Fibroblast of lung (primary cell): ENCODE measurements around the gene DNAJC7. TPM values are rescaled to one million over a fixed set of nuclear protein-coding genes. Genes with fewer than 3 reads are reported as not detected.

Experiments used
- DNase-seq, 2 donors: peaks; one replicate each; pipeline versions ENCODE4 v3.0.0 to v3.0.0-alpha.2; 2010; ENCODE audit warnings: low read depth in 2 of 2
- H2AFZ ChIP-seq: 2 replicates; pipeline ENCODE4 v1.5.1; 2012; ENCODE audit warnings: low read length, control low read depth, inconsistent platforms
- H3K27ac ChIP-seq: 2 replicates; pipeline ENCODE4 v1.5.1; 2011; ENCODE audit warnings: low read length, control low read depth; ENCODE audit not compliant: insufficient read depth
- H3K27me3 ChIP-seq: 2 replicates; pipeline ENCODE4 v1.5.1; 2011; ENCODE audit warnings: mild to moderate bottlenecking, low read length; ENCODE audit not compliant: control insufficient read depth, insufficient read depth
- H3K36me3 ChIP-seq: 2 replicates; pipeline ENCODE4 v1.5.1; 2011; ENCODE audit warnings: low read length; ENCODE audit not compliant: control insufficient read depth, insufficient read depth
- H3K4me1 ChIP-seq: 2 replicates; pipeline ENCODE4 v1.5.1; 2011; ENCODE audit warnings: low read length; ENCODE audit not compliant: control insufficient read depth, insufficient read depth; ENCODE audit errors: extremely low read depth
- H3K4me2 ChIP-seq: 2 replicates; pipeline ENCODE4 v1.5.1; 2011; ENCODE audit warnings: low read length, control low read depth; ENCODE audit not compliant: insufficient read depth; ENCODE audit errors: extremely low read depth
- H3K4me3 ChIP-seq, 4 experiments: fragments of 200-600 bp in 1 of 4; sonication (generic) in 1 of 4; replicated peaks in 1 of 4; 2 replicates each; pipeline ENCODE4 v1.5.1; 2011 to 2016; ENCODE audit warnings: low read length in 4 of 4, low read depth in 3 of 4, mild to moderate bottlenecking in 3 of 4, control low read depth in 2 of 4, inconsistent platforms in 1 of 4, mixed read lengths in 1 of 4; ENCODE audit not compliant: insufficient read depth in 1 of 4; ENCODE audit errors: control extremely low read depth in 1 of 4
- H3K79me2 ChIP-seq: 2 replicates; pipeline ENCODE4 v1.5.1; 2012; ENCODE audit warnings: mild to moderate bottlenecking, low read length, inconsistent platforms; ENCODE audit not compliant: control insufficient read depth, insufficient read depth
- H3K9ac ChIP-seq: 2 replicates; pipeline ENCODE4 v1.5.1; 2011; ENCODE audit warnings: mild to moderate bottlenecking, low read length, control low read depth; ENCODE audit not compliant: insufficient read depth
- H3K9me3 ChIP-seq: 2 replicates; pipeline ENCODE4 v1.5.1; 2012; ENCODE audit warnings: low read depth, low read length; ENCODE audit not compliant: control insufficient read depth, insufficient read depth
- H4K20me1 ChIP-seq: 2 replicates; pipeline ENCODE4 v1.5.1; 2011; ENCODE audit warnings: low read length; ENCODE audit not compliant: control insufficient read depth, insufficient read depth; ENCODE audit errors: extremely low read depth
- CTCF ChIP-seq, 2 donors: IDR thresholded peaks in 1 of 2; conservative IDR thresholded peaks in 1 of 2; 1 replicate in 1 of 2; 2 replicates in 1 of 2; pipeline ENCODE4 v1.5.1; 2011 to 2012; ENCODE audit warnings: low read length in 2 of 2, control low read depth in 1 of 2, inconsistent platforms in 1 of 2, low read depth in 1 of 2, mild to moderate bottlenecking in 1 of 2
- EZH2 ChIP-seq: IDR thresholded peaks from 2 replicates; pipeline ENCODE4 v1.5.1; 2012; ENCODE audit warnings: low read length, control low read depth, mild to moderate bottlenecking; ENCODE audit errors: missing control alignments
- polyA plus RNA-seq, 2 donors: library from polyadenylated mRNA; depleted of rRNA in 1 of 2; stranded (reverse) in 1 of 2; unstranded in 1 of 2; fragments of >200 nt; gene quantifications; 2 replicates each; pipeline ENCODE4 v1.2.1, GENCODE V29; 2011 to 2012; ENCODE audit warnings: missing spikeins in 1 of 2
- total RNA-seq: library from RNA; depleted of rRNA; stranded (reverse); fragments of >200 nt; gene quantifications from 2 replicates; pipeline ENCODE4 v1.2.1, GENCODE V29; 2014

DNAJC7 gene
- total and polyA plus RNA-seq, 2 donors (not counting 1 experiment from before 2014, with no cell fraction given) = 53.5 to 78.8 TPM

GRCh38 chr17:42031584-42031983 lies 14.3 kb upstream of the DNAJC7 start:
- Histone ChIP-seq H3K27ac (no peak overlapping the region), H3K36me3 (no peaks in the 10 kb centered on the region), H3K4me3 (no peak overlapping the region), H3K4me1 (no peaks in the 10 kb centered on the region), H3K79me2 (no peaks in the 10 kb centered on the region), H3K4me2 (no peak overlapping the region), H3K9me3 (no peaks in the 10 kb centered on the region), H3K27me3 (peaks cover 2% of the 10 kb centered on the region), H3K9ac (no peak overlapping the region), H2AFZ (no peak overlapping the region), H4K20me1 (no peaks in the 10 kb centered on the region)
- DNase-seq = no peak
- no peak for TF ChIP-seq CTCF (conservative IDR thresholded peaks at IDR 0.05 in 1 of 2, IDR thresholded peaks at IDR 0.05 in 1 of 2; ENCODE audit: low read depth in 1 of 2, low read length in 2 of 2)

DNA sequence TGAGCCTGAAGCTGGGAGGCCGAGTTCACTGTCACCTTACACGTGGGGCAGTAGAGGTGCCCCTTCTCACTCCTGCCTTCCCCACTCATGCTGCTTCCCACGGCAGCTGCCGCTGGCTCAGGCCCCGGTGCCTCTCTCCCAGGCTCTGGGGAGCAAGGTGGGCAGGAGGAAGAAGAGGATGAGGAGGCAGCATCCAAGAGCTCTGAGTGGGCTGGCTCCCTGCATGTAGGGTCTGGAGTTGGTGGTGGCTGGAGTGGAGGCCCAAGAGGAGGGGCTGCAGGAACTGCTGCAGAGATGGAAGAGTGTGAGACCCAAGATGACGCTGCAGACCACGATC lies 11.5 kb upstream of the DNAJC7 start:
- H4K20me1 ChIP-seq = no peaks in the 10 kb centered on the region
- peaks cover 2% of the 10 kb centered on the region for H3K27me3 ChIP-seq
- H3K79me2 ChIP-seq = no peaks in the 10 kb centered on the region
- H3K4me1 ChIP-seq = peaks cover 12% of the 10 kb centered on the region
- no peak overlapping the region for H2AFZ ChIP-seq
- H3K4me3 ChIP-seq = no peak overlapping the region
- TF ChIP-seq CTCF (conservative IDR thresholded peaks at IDR 0.05 in 1 of 2, IDR thresholded peaks at IDR 0.05 in 1 of 2; ENCODE audit: low read depth in 1 of 2, low read length in 2 of 2) (no peak), EZH2 (no peak)
- H3K36me3 ChIP-seq = peaks cover 6% of the 10 kb centered on the region
- no peaks in the 10 kb centered on the region for H3K9me3 ChIP-seq
- H3K27ac ChIP-seq = no peak overlapping the region
- no peak overlapping the region for H3K9ac ChIP-seq
- no peak for DNase-seq
- no peak overlapping the region for H3K4me2 ChIP-seq

GRCh38 chr17:42027961-42028790 lies 10.9 kb upstream of the DNAJC7 start:
- no peak overlapping the region for H3K4me3 ChIP-seq
- DNase-seq = no peak
- no peak overlapping the region for H3K9ac ChIP-seq
- H3K4me1 ChIP-seq = peaks cover 12% of the 10 kb centered on the region
- H3K4me2 ChIP-seq = no peak overlapping the region
- H3K9me3 ChIP-seq = no peaks in the 10 kb centered on the region
- no peak overlapping the region for H3K27ac ChIP-seq
- H3K27me3 ChIP-seq = peaks cover 2% of the 10 kb centered on the region
- H3K36me3 ChIP-seq = peaks cover 9% of the 10 kb centered on the region
- H3K79me2 ChIP-seq = no peaks in the 10 kb centered on the region
- TF ChIP-seq CTCF (conservative IDR thresholded peaks at IDR 0.05 in 1 of 2, IDR thresholded peaks at IDR 0.05 in 1 of 2; ENCODE audit: low read depth in 1 of 2, low read length in 2 of 2) = peak; percentile 7 to 14
- TF ChIP-seq EZH2 = no peak
- H4K20me1 ChIP-seq = no peaks in the 10 kb centered on the region
- no peak overlapping the region for H2AFZ ChIP-seq
